GM18505 (cell line): ENCODE measurements around the gene GDPD1.
A peak's percentile ranks its signal among the peaks of the same experiment; 100 is the strongest.
"Not testable (repeated sequence)": the region's sequence is repeated elsewhere in the genome, so short reads cannot be mapped to it uniquely, and the experiment has no call there.

Experiments
- ATAC-seq: cut with Tn5 transposase; IDR thresholded peaks from one replicate; pipeline ENCODE4 v1.9.1; 2021; ENCODE audit not compliant: unreplicated experiment
- POLR2A ChIP-seq: IDR thresholded peaks from 4 replicates; pipeline ENCODE4 v1.6.1; 2011; ENCODE audit warnings: borderline replicate concordance; ENCODE audit not compliant: insufficient read depth, insufficient read length; ENCODE audit errors: extremely low read depth

GDPD1 gene

GRCh38 chr17:59275618-59276017, 55.3 kb downstream of the GDPD1 start:
- no peak for ATAC-seq
- no peak for TF ChIP-seq POLR2A

- TF ChIP-seq POLR2A: no peak
- peak; percentile 69 for ATAC-seq
These were observed 56.7 kb downstream of the GDPD1 start for GRCh38 chr17:59277031-59277430.

GRCh38 chr17:59278406-59278805, 58.1 kb downstream of the GDPD1 start:
- ATAC-seq: no peak
- TF ChIP-seq POLR2A: no peak

DNA sequence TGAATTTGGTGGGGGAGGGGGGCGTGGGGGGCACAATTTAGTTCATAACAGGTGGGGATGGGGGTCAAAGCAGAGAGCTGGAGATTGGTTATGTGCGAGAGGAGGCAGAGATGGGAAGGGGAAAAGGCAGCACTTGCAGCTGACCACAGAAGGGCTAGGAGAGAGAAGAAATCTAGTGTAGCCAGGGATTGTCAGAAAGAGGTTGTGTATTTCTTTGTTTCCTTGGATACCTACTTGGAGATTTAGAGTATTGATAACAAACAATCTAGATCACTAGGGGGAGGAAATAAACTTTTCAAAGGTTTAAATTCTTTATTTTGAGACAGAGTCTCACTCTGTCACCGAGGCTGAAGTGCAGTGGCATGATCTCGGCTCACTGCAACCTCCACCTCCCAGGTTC, 64.0 kb downstream of the GDPD1 start:
- no peak for TF ChIP-seq POLR2A
- no peak for ATAC-seq

DNA sequence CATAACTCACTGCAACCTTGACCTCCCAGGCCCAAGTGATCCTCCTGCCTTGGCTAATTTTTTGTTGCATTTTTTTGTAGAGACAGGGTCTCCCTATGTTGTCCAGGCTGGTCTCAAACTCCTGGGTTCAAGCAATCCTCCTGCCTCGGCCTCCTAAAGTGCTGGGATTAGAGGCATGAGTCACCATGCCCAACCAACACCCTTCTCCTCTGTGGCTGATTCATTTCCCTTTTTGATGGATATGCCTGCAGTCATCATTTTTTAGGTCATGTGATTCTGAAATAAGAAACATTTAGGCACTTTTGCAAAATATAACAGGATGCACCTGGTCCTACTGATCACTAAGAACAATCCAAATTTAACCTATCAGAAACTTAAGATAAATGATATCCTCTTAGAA, 67.1 kb downstream of the GDPD1 start:
- no peak for TF ChIP-seq POLR2A
- no peak for ATAC-seq

GRCh38 chr17:59287891-59288290, 67.6 kb downstream of the GDPD1 start:
- no peak for TF ChIP-seq POLR2A
- no peak for ATAC-seq

- no peak for ATAC-seq
- no peak for TF ChIP-seq POLR2A
These were observed 69.6 kb downstream of the GDPD1 start for GRCh38 chr17:59289981-59290301.

DNA sequence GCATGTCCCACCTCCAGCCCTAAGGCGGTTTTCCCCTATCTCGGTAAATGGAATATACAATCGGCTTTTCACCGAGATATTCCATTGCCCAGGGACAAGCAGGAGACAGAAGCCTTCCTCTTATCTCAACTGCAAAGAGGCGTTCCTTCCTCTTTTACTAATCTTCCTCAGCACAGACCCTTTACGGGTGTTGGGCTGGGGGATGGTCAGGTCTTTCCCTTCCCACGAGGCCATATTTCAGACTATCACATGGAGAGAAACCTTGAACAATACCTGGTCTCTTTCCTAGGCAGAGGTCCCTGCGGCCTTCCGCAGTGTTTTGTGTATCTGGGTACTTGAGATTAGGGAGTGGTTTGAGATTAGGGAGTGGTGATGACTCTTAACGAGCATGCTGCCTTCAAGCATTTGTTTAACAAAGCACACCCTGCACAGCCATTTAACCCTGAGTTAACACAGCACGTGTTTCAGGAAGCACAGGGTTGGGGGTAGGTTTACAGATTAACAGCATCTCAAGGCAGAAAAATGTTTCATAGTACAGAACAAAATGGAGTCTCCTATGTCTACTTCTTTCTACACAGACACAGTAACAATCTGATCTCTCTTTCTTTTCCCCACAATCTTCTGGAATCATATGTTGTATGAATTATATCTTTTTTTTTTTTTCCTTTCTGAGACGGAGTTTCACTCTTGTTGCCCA, 70.1 kb downstream of the GDPD1 start:
- not testable (repeated sequence) for ATAC-seq

- ATAC-seq: no peak
- TF ChIP-seq POLR2A: no peak
These were observed 71.8 kb downstream of the GDPD1 start for GRCh38 chr17:59292174-59292523.

DNA sequence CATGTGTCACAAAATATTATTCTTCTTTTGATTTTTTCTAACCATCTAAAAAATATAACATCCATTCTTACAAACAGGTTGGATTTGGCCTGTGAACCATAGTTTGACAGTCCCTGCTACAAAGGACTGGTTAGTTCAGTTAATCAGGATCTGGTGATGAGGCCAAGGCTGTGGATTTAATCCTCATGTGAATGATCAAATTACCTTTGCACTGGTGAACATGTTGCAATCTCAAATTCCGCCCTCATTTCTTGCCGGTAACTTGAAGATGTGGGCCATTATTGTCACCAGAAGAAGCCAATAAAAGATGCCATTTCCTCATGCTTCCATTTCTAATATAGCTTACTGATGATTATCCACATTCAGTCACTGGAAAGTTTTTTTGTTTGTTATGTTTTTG, 75.9 kb downstream of the GDPD1 start:
- no peak for TF ChIP-seq POLR2A

DNA sequence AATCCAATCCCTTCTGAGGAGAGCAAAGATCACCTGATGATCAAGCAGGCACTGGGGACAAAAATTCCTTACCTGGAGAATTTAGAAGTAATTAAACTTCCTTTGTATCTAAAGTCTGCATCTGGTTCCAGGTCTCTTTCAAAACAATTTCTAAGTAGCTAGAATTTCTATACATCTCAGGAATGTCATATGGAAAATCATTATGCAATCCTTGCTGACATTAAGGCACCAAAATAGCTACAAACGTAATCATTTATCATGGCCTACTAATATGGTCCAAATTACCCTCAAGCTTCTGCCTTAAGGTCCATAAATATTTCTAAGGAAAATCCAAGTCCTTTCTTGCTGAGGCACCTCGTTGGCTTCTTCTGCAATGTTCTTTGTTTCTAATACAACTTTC, 78.2 kb downstream of the GDPD1 start:
- TF ChIP-seq POLR2A: no peak
- no peak for ATAC-seq

More for the DNA sequence above, 75.9 kb downstream of the GDPD1 start:
- ATAC-seq: no peak

GRCh38 chr17:59299400-59300092, 79.2 kb downstream of the GDPD1 start:
- TF ChIP-seq POLR2A: no peak
- ATAC-seq: no peak

DNA sequence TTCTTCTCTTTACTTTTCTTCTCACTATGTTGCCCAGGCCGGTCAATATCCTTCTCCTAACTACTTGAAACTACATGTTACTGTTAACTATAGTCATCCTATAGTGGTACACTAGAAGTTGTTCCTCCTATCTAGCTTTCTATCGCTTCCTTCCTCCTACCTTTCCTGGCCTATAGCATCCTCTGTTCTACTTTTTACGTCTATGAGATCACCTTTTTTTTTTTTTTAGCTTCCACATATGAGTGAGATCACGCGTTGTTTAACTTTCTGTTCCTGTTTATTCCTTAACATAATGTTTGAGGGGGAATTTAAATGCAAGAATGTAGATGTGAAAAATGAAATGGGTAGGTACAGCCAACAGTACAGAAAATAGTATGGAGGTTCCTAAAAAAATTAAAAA, 80.6 kb downstream of the GDPD1 start:
- TF ChIP-seq POLR2A: no peak
- no peak for ATAC-seq

- no peak for TF ChIP-seq POLR2A
These were observed 84.5 kb downstream of the GDPD1 start for GRCh38 chr17:59304811-59305210.

DNA sequence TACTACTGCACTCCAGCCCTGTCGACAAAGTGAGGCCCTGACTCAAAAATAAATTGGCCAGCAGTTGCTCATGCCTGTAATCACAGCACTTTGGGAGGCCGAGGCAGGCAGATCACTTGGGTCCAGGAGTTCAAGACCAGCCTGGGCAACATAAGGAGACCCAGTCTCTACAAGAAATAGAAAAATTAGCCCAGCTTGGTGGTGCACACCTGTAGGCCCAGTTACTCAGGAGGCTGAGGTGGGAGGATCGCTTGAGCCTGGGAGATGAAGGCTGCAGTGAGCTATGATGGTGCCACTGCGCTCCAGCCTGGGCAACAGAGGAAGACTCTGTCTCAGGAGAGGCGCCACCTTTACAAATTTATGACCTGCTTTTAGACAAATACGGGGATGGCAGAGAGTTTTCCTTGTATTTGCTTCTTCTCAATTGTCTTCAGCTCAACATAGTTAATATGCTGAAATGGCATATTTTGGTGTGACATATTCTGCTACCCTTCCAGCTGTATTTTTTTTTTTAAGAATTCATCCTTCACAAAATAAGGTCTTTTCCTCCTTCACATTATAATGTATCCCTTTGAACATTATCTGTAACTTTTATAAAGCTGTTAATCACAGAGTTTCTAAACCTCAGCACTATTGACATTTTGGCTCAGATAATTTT, 90.1 kb downstream of the GDPD1 start:
- no peak for ATAC-seq
- TF ChIP-seq POLR2A: no peak

More at GRCh38 chr17:59304811-59305210, 84.5 kb downstream of the GDPD1 start:
- no peak for ATAC-seq

DNA sequence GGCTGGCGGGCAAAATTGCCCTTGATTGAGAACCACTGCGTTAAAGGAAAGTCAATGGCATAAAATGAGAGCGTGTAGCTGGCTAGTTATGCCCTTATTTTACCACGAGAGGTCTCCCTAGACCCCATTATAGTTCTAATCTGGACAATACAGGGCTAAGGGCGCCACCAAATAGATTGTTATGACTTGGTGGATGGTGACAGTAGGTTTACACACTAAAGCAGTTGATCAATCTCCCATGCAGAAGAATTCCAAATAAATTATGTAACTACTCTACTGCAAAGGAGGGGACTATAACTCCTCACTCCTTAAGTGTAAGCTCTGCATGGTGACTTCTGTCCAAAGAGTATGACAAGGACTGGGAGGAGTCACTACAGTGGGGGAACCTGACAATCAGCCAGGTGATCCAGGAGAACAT, 90.7 kb downstream of the GDPD1 start:
- ATAC-seq: no peak
- no peak for TF ChIP-seq POLR2A

DNA sequence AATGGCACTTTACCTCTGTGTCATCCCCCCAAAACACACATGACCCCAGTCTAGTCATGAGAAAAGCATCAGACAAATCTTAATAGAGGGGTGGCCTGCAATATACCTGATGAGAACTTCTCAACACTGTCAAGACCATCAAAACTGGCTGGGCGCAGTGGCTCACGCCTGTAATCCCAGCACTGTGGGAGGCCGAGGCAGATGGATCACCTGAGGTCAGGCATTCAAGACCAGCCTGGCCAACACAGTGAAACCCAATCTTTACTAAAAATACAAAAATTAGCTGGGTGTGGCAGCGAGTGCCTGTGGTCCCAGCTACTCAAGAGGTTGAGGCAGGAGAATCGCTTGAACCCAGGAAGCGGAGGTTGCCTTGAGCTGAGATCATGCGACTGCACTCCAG, 91.2 kb downstream of the GDPD1 start:
- not testable (repeated sequence) for ATAC-seq
